RCC 7860 (cell line): ENCODE results near the gene POTEF.
"Not testable (repeated sequence)": the region's sequence is repeated elsewhere in the genome, so short reads cannot be mapped to it uniquely, and the experiment has no call there.

Experiments used
- DNase-seq: peaks from one replicate; pipeline ENCODE4 v3.0.0-alpha.2; 2015; ENCODE audit warnings: low spot score
- FAIRE-seq: peaks from 2 replicates; lab custom pipeline; 2012; peaks lifted over from hg19 to GRCh38; lab: Jason Lieb, UNC

Gene POTEF

DNA sequence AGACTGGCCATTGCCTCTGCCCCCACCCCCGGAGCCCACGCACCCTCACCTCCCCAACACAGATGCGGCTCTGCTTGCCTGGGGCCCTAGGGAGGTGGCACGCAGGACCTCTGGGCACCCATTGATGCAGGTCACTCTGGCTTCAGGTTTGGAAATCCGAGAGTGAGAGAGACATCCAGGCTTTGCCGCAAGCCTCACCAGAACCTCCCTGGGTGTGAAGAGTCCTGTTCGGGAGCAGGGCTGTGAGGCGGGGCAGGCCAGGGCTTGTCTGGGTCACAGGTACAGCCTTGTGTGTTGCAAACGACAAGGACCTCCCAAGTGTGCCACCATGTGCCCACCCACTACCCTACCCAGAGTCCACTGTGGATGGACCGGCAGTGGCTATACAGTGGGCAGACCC lies 7.5 kb upstream of the POTEF start:
- not testable (repeated sequence) for FAIRE-seq, DNase-seq

DNA sequence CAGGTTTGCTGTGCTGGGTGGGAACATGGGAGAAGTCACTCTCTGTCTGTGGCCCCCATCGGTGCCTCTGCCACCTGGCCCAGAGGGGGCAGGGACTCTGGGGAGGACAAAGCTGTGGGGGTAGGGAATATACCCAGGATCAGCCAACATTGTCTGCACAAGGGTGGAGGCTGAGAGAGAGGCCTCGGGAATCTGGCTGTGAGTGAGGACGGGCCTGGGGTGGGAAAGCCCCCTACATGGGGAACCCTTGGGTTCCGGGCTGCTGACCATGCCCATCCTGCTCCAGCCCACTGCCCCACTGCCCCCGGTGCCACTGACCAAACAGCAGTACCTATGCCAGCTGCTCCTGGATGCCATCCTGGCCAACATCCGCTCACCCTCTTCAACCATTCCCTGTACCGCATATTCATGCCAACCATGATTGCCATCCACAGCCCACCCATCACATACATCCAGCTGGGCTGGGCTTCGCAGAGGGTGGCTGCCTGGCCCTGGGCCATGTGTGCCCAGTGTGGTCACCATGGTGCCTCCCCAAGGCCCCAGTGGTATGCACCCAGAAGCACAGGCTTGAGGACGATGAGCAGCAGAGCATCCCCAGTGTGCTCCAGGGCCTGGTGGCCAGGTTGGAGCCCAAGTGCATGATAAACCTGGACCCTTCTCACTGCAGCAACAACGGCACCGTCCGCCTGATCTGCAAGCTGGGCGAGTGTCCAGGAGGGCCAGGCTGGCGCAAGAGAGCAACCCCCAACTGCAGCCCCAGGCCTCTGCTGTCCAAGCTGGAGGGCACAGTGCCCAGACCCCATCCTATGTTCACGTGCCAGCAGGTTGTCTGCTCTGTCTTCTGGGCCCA lies 6.9 kb upstream of the POTEF start:
- FAIRE-seq (no peak), DNase-seq (no peak)

DNA sequence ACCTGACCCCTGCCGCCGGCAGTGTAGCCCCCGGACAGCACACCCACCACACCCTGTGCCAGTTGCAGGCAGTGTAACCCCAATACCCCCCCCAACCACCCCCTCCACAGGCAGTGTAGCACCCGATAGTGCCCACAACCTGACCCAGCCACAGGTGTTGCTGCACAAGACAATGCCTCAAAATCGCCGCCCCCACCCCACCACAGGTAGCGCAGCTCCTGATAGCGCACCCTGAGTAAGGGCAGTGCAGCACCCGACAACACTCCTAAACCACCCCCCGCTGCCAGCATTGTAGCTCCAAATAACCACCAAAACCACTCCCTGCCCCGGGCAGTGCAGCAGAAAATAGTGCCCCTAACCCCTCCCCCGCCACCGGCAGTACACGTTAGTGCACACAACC lies 558 bp downstream of the POTEF start:
- not testable (repeated sequence) for DNase-seq, FAIRE-seq

DNA sequence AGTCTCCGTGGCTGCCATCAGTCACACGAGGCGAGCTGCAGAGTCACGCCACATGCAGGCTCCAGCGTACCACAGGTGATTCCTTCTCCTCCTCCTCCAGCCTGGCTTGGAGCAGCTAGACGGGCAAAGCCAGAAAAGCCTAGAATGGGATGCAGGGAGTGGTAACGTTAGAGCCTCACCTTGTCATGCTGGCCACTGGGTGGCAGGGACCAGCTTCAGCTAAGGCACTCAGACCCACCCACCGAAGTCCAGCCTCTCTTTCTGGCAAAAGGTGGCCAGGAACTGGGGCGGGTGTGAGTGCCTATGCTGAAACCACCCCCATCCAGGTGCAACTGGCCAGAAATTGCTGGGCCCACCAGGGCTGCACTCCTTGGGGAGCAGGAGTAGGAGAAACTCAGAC lies 1.3 kb downstream of the POTEF start:
- DNase-seq, FAIRE-seq: not testable (repeated sequence)

DNA sequence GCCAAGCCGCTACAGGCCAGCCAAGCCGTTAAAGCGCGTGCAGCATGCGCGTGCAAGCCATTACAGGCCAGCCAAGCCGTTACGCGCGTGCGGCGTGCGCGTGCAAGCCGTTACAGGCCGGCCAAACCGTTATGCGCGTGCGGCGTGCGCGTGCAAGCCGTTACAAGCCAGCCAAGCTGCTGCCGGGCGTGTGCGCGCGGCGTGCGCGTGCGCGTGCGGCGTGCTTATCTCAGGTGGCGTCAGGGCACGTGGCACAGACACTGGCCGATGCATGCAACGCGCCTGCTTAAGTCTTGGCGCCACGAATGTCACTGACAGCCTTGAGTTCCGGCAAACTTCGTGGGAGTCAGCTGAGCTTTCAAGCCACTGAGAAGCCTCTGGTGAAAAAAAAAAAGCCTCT lies 8.1 kb downstream of the POTEF start:
- not testable (repeated sequence) for DNase-seq, FAIRE-seq

DNA sequence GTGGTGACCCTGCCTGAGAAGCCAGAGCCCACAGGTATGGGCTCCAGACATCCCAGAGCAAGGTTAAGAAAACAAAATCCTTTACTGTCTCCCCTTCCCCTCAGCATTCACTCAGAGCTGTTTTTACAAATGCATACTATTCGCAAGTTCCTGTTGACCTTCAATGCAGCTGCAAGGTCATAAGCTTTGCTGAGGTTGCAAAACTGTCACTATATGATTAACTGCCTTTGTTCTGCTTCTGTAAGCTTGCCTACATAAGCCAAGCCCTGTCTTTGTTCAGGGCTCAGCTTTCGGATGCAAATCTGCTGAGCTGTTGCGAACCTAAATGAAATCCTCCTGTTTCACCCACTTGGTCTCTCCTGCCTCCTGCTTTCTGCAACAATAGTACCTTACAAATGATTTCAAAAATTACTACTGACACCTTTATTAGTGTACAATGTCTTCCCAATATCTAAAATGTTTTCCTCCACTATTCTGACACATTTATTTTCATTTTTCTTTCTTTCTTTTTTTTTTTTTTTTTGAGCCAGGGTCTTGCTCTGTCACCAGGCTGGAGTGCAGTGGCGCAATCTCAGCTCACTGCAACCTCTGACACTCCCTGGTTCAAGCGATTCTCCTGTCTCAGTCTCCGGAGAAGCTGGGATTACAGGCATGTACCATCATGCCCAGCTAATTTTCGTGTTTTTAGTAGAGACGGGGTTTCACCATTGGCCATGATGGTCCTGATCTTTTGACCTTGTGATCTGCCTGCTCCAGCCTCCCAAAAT lies 26.2 kb downstream of the POTEF start:
- not testable (repeated sequence) for DNase-seq, FAIRE-seq

DNA sequence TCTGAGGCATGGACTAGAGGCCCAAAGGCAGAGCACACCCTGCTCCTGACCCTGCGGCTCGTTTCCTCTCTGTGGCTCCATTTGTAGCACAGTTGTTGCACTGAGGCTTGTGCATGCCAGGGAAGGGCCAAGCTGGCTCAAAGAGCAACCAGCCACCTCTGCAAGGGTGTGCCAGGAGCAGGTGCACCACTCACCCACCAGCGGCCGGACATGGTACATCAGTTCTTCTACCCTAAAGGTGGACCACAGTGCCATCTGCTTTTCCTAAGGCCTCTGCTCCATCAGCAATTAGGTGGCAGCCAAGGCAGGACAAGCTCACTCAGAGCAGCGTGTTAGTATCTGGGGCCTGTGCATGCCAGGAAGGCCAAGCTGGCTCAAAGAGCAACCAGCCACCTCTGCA lies 66.4 kb downstream of the POTEF start:
- DNase-seq, FAIRE-seq: not testable (repeated sequence)

DNA sequence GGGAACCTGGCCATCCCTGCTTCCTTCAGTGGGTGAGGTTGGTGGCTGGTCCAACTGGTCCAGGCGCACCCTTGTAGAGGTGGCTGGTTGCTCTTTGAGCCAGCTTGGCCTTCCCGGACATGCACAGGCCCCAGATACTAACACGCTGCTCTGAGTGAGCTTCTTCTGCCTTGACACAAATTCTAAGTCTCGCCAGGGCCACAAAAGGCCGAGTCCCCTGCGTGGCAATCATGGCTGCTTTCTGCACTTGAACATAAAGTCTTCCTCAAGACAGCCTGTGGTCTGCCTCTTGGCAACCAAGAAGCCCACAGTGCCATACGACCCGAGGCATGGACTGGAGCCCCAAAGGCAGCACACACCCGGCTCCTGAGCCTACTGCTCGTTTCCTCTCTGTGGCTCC lies 69.0 kb downstream of the POTEF start:
- DNase-seq, FAIRE-seq: not testable (repeated sequence)

DNA sequence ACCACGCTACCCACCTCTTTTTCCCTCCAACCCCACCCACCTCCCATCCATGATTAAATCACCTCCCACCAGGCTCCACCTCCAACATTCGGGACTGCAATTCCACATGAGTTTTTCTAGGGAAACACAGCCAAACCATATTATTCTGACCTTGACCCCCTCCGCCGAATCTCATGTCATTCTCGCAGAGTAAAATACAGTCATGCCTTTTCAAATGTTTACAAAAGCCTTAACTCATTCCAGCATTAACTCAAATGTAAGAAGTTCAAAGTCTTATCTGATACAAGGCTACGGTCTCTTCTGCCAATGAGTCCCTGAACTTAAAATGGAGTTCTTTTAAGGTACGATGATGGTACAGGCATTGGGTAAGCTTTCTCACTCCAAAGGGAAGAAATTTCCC lies 72.7 kb downstream of the POTEF start:
- FAIRE-seq, DNase-seq: not testable (repeated sequence)

DNA sequence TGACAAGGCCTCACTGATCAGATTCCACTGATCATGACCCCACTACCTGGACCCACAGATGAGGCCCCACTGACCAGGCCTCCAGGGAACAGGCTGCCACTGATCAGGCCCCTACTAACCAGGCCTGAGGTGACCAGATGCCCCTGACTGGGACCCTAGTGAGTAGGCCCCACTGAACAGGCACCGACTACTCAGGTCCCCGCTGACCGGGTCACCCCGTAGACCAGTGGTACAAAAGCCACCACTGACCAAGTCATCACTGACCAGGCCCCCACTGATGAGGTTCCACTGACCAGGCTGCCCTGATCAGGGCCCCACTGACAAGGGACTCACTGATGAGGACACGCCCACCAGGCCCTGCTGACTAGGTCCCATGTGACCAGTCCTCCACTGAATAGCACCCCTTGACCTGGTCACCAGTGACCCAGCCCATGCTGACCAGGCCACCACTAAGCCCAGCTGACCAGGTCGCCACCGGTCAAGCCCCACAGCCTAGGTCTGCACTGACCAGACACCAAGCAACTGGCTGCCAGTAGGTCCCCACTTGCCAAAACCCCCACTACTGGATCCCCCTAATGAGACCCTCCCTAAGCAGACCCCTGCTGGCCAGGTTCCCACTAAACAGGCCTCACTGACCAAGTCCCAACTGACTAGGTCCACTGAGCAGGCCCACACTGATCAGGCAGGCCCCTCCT lies 75.7 kb downstream of the POTEF start:
- DNase-seq, FAIRE-seq: not testable (repeated sequence)

DNA sequence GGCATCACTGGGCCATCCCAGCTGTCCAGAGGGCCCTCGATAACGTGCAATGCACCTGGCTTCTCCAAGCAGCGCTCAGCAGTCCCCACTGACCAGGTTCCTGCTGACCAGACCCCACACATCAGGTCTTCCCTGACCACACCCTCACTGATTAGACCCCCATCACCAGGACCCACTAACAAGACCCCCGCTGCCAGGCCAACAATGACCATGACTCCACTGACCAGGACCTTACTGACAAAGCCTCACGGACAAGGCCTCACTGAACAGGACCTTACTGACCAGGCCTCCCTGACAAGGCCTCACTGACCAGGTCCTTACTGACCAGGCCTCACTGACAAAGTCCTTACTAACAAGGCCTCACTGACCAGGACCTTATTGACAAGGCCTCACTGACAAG lies 76.6 kb downstream of the POTEF start:
- DNase-seq, FAIRE-seq: not testable (repeated sequence)

DNA sequence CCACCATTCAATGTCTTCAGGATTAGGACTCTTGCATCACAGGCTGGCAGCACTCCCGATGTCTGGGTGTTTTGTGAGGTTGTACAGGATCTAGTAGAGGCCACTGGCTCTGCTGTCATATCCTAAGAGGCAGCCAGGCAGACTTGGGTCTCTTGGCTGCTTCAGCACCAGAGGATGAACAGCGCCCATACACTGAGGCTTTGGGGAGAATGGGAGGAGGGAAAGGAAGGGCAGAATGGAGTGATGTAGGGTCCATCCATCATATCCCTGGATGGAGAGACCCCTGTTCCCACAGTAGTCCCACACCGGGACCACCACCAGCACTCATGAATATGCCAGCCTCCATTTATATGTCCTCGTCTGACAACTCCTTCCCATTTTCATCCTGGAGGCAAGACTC lies 80.6 kb downstream of the POTEF start:
- FAIRE-seq, DNase-seq: not testable (repeated sequence)

DNA sequence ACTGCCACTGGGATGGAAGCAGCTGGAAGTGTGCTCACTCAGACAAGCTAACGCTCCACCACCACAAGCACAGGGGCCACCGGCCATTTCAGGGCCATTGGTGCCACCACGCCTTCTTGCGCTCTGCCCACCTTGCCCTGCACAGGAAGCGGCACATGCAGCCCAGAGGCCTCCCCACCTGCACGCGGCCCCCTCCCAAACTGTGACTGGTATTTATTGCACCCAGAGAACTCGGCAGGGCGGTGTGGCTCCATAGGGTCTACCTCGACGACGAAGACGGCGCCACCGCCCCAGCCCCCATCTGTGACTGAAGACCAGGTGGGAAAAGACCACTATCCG lies 90.8 kb downstream of the POTEF start:
- not testable (repeated sequence) for FAIRE-seq, DNase-seq

DNA sequence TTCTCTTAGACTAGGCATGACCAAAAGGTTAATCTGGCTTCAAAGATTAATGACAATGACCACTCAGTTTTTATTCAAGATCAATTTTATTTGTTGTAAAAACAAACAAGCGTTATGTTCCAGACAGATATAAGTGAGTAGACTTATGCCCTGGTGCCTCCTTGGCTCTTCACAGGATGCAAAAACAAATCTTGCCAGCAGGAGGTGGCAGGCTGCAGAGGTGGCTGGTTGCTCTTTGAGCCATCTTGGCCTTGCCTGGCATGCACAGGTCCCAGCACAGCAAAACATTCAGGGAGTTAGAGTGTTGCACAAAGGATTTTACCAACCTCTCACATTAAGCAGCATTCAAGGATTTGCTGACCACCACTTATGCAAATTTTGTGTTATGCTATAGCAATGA lies 103.1 kb downstream of the POTEF start:
- DNase-seq, FAIRE-seq: not testable (repeated sequence)
